GM19035 (cell line): ENCODE results near the gene PNMT.
A peak's percentile ranks its signal among the peaks of the same experiment; 100 is the strongest.
"Not testable (repeated sequence)": the region's sequence is repeated elsewhere in the genome, so short reads cannot be mapped to it uniquely, and the experiment has no call there.

Source experiments
- ATAC-seq: cut with Tn5 transposase; IDR thresholded peaks from one replicate; pipeline ENCODE4 v1.9.1; 2021; ENCODE audit not compliant: unreplicated experiment

PNMT gene

GRCh38 chr17:39684369-39685192, 16.3 kb downstream of the PNMT start:
- ATAC-seq = no peak

GRCh38 chr17:39687101-39687545, 18.9 kb downstream of the PNMT start:
- no peak for ATAC-seq

- ATAC-seq = peak; percentile 89
Observed at GRCh38 chr17:39687546-39688474, 19.6 kb downstream of the PNMT start, which contains the start of gene PGAP3. PGAP3 (minus strand) TSS chr17:39688057; CDS start chr17:39688014, 43 bp downstream.

- ATAC-seq = no peak
Observed at GRCh38 chr17:39688475-39688835, 20.2 kb downstream of the PNMT start.

GRCh38 chr17:39688945-39689344, 20.7 kb downstream of the PNMT start:
- no peak for ATAC-seq

GRCh38 chr17:39694593-39694992, 26.3 kb downstream of the PNMT start:
- ATAC-seq = no peak

- no peak for ATAC-seq
Observed at GRCh38 chr17:39695089-39695474, 26.8 kb downstream of the PNMT start.

- no peak for ATAC-seq
Observed at GRCh38 chr17:39696731-39697130, 28.5 kb downstream of the PNMT start.

- no peak for ATAC-seq
Observed at GRCh38 chr17:39697961-39698360, 29.7 kb downstream of the PNMT start.

- ATAC-seq = not testable (repeated sequence)
Observed at GRCh38 chr17:39699157-39699817, 31.0 kb downstream of the PNMT start.

- no peak for ATAC-seq
Observed at GRCh38 chr17:39699818-39700147, 31.5 kb downstream of the PNMT start, which contains the start of gene ERBB2. ERBB2 (plus strand) TSS chr17:39700064; CDS start chr17:39700239, 175 bp downstream.

- ATAC-seq = no peak
Observed at GRCh38 chr17:39700148-39700987, 32.1 kb downstream of the PNMT start.

- ATAC-seq = no peak
Observed at GRCh38 chr17:39701012-39701783, 32.9 kb downstream of the PNMT start.

GRCh38 chr17:39701784-39702422, 33.6 kb downstream of the PNMT start:
- ATAC-seq = no peak

- ATAC-seq = no peak
Observed at GRCh38 chr17:39702901-39703893, 34.9 kb downstream of the PNMT start.

GRCh38 chr17:39703913-39704312, 35.7 kb downstream of the PNMT start:
- no peak for ATAC-seq

- no peak for ATAC-seq
Observed at GRCh38 chr17:39704821-39705551, 36.7 kb downstream of the PNMT start.
